Hematopoietic multipotent progenitor cell (in vitro differentiated cells): Measurements from ENCODE around the gene KLHL6. TPM values are rescaled to one million over a fixed set of nuclear protein-coding genes. Genes with fewer than 3 reads are reported as not detected.
A peak's percentile ranks its signal among the peaks of the same experiment; 100 is the strongest.
"Not testable (repeated sequence)": the region's sequence is repeated elsewhere in the genome, so short reads cannot be mapped to it uniquely, and the experiment has no call there.

Experiments
- DNase-seq, 3 donors: peaks; one replicate each; pipeline ENCODE4 v3.0.0-alpha.2; 2011 to 2015; ENCODE audit warnings: low read depth in 2 of 3, low spot score in 2 of 3
- total RNA-seq: library from RNA; depleted of rRNA; stranded (reverse); fragments of >200 nt; gene quantifications from one replicate; pipeline ENCODE4 v1.2.3, GENCODE V29; 2012

Gene KLHL6
- 65.2 TPM for total RNA-seq

GRCh38 chr3:183555541-183556081, at the start of gene KLHL6:
TSS of gene KLHL6 (minus strand) at chr3:183555706. CDS start at chr3:183555653, 53 bp downstream.
- DNase-seq, result peak; percentile 37 to 95 (median 93)

GRCh38 chr3:183597959-183598358, 42.5 kb upstream of the KLHL6 start:
- no peak for DNase-seq

GRCh38 chr3:183594636-183595035, 39.1 kb upstream of the KLHL6 start:
- no peak for DNase-seq

- DNase-seq, result no peak
Measured at GRCh38 chr3:183592821-183593220, 37.3 kb upstream of the KLHL6 start.

- peak in 2 of 3 donors; percentile 28 to 54 for DNase-seq
Measured at GRCh38 chr3:183591881-183592521, 36.5 kb upstream of the KLHL6 start.

GRCh38 chr3:183590442-183590841, 34.9 kb upstream of the KLHL6 start:
- DNase-seq, result no peak

GRCh38 chr3:183587336-183587735, 31.8 kb upstream of the KLHL6 start:
- peak in 1 of 3 donors; percentile 71 for DNase-seq

GRCh38 chr3:183586477-183586876, 31.0 kb upstream of the KLHL6 start:
- DNase-seq, result no peak

- DNase-seq, result no peak
Measured at GRCh38 chr3:183584914-183585280, 29.4 kb upstream of the KLHL6 start.

GRCh38 chr3:183584246-183584913, 28.9 kb upstream of the KLHL6 start:
- peak in 1 of 3 donors; percentile 38 for DNase-seq

GRCh38 chr3:183583331-183584245, 28.1 kb upstream of the KLHL6 start:
- no peak for DNase-seq

GRCh38 chr3:183582161-183582560, 26.7 kb upstream of the KLHL6 start:
- DNase-seq, result no peak

- DNase-seq, result no peak
Measured at GRCh38 chr3:183581496-183582155, 26.1 kb upstream of the KLHL6 start.

- DNase-seq, result no peak
Measured at GRCh38 chr3:183579967-183580900, 24.7 kb upstream of the KLHL6 start.

GRCh38 chr3:183578179-183578578, 22.7 kb upstream of the KLHL6 start:
- DNase-seq, result no peak

GRCh38 chr3:183577346-183577745, 21.8 kb upstream of the KLHL6 start:
- DNase-seq, result no peak

- no peak for DNase-seq
Measured at GRCh38 chr3:183576487-183577107, 21.1 kb upstream of the KLHL6 start.

- no peak for DNase-seq
Measured at GRCh38 chr3:183572935-183573334, 17.4 kb upstream of the KLHL6 start.

GRCh38 chr3:183570191-183570590, 14.7 kb upstream of the KLHL6 start:
- DNase-seq, result not testable (repeated sequence)
